Measurements from ENCODE around the gene LRRC61. TPM values are rescaled to one million over a fixed set of nuclear protein-coding genes. Genes with fewer than 3 reads are reported as not detected.
"Not testable (repeated sequence)": the region's sequence is repeated elsewhere in the genome, so short reads cannot be mapped to it uniquely, and the experiment has no call there.

The LRRC61 gene
- total and polyA plus RNA-seq, 2 experiments from 2014 or later = 30.0 to 34.0 TPM

GRCh38 chr7:150295027-150295426 lies 28.1 kb upstream of the LRRC61 start:
- not testable (repeated sequence) for H3K4me3 ChIP-seq; H3K9me3 ChIP-seq (ENCODE audit: low read depth); H3K4me1 ChIP-seq (ENCODE audit: low read depth); H3K27me3 ChIP-seq; DNase-seq (ENCODE audit: low read depth in 1 of 2, low spot score in 1 of 2); H3K36me3 ChIP-seq; H3K27ac ChIP-seq

DNA sequence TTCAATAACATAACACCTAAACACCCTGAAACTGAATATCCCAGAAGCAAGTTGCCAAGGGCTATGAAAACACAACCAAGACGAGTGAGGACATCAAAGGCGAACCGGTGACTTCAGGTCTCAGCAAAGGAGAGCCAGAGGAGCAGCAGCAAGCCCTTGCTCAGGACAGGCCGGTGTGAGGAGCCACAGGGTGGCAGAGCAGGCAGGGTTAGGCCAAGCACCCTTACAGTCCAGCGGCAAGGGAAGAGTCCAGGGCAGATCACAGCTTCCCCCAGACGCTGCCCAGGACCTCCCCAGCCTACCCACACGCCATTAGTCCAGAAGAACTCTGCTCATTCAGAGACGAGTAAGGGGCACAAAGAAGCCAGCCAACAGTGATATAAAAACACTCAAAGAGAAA lies 27.5 kb upstream of the LRRC61 start:
- H3K27ac ChIP-seq; H3K4me1 ChIP-seq (ENCODE audit: low read depth); H3K27me3 ChIP-seq; H3K9me3 ChIP-seq (ENCODE audit: low read depth); H3K4me3 ChIP-seq; DNase-seq (ENCODE audit: low read depth in 1 of 2, low spot score in 1 of 2); H3K36me3 ChIP-seq: not testable (repeated sequence)

DNA sequence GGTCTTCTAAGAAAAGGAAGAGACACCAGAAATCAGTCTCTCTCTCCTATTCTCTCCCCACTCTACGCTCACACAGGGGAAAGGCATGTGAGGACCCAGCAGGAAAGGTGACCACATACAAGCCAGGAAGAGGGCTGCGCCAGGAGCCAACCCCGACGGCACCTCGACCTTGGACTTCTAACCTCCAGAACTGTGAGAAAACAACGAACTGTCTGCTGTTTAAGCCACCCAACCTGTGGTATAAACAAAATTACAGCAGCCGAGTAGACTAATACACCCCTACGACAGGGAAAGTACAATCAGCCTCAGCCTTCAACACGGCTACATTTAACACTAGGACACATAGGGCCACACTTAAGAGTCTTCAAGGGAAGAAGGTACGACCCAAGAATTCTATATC lies 26.4 kb upstream of the LRRC61 start:
- H3K9me3 ChIP-seq (ENCODE audit: low read depth); H3K27me3 ChIP-seq; H3K4me3 ChIP-seq; H3K4me1 ChIP-seq (ENCODE audit: low read depth); H3K36me3 ChIP-seq; H3K27ac ChIP-seq; DNase-seq (ENCODE audit: low read depth in 1 of 2, low spot score in 1 of 2): not testable (repeated sequence)

- H3K4me3 ChIP-seq; DNase-seq (ENCODE audit: low read depth in 1 of 2, low spot score in 1 of 2); H3K4me1 ChIP-seq (ENCODE audit: low read depth); H3K27ac ChIP-seq; H3K9me3 ChIP-seq (ENCODE audit: low read depth); H3K27me3 ChIP-seq; H3K36me3 ChIP-seq: not testable (repeated sequence)
These were observed 25.2 kb upstream of the LRRC61 start for GRCh38 chr7:150297978-150298377.

DNA sequence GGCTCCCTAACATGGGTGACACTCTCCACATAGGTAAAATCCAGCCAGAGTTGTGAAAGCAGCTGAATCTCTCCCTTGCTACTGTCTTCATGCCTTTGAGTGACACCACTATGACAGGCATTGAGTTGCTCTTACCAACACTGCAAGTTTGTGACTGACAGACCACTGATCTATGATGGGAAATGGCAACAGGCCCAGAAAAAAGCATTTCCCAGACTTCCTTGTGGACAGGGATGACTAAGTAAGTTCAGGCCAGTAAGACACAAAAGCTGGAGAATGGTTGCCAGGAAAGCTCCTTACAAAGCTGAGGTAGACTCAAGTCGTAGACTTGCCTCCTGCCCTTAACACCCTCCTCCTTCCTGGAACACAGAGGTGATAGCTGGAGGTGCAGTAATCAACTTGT lies 20.2 kb upstream of the LRRC61 start:
- DNase-seq (ENCODE audit: low read depth in 1 of 2, low spot score in 1 of 2) = peak in 1 of 2 donors; percentile 53
- not testable (repeated sequence) for H3K27ac ChIP-seq; H3K9me3 ChIP-seq (ENCODE audit: low read depth); H3K36me3 ChIP-seq; H3K4me1 ChIP-seq (ENCODE audit: low read depth); H3K27me3 ChIP-seq; H3K4me3 ChIP-seq

- DNase-seq (ENCODE audit: low read depth in 1 of 2, low spot score in 1 of 2); H3K36me3 ChIP-seq; H3K4me1 ChIP-seq (ENCODE audit: low read depth); H3K27me3 ChIP-seq; H3K27ac ChIP-seq; H3K9me3 ChIP-seq (ENCODE audit: low read depth); H3K4me3 ChIP-seq: not testable (repeated sequence)
These were observed 18.5 kb upstream of the LRRC61 start for GRCh38 chr7:150304499-150305258.

GRCh38 chr7:150305259-150305902 lies 17.8 kb upstream of the LRRC61 start:
- not testable (repeated sequence) for DNase-seq (ENCODE audit: low read depth in 1 of 2, low spot score in 1 of 2); H3K4me3 ChIP-seq; H3K27me3 ChIP-seq; H3K4me1 ChIP-seq (ENCODE audit: low read depth); H3K27ac ChIP-seq; H3K9me3 ChIP-seq (ENCODE audit: low read depth); H3K36me3 ChIP-seq

DNA sequence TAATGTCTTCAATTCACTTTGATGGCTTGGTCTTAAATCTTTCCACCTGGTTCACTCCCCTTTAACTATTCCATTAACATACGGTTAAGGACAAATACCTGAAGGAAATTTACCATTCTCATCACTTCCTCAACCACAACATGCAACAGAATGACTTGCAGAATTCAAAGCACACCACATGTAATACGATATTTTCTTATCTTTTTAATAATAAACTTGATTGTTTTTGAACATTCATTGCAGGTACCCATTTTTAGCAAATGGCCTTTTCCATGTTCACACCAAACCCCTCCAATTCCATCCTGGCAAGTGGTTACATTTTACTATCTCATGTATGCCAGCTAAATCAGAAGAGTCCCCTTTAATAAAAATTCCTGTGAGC lies 17.3 kb upstream of the LRRC61 start:
- not testable (repeated sequence) for H3K27ac ChIP-seq; H3K9me3 ChIP-seq (ENCODE audit: low read depth); H3K4me3 ChIP-seq; H3K36me3 ChIP-seq; DNase-seq (ENCODE audit: low read depth in 1 of 2, low spot score in 1 of 2); H3K4me1 ChIP-seq (ENCODE audit: low read depth); H3K27me3 ChIP-seq

DNA sequence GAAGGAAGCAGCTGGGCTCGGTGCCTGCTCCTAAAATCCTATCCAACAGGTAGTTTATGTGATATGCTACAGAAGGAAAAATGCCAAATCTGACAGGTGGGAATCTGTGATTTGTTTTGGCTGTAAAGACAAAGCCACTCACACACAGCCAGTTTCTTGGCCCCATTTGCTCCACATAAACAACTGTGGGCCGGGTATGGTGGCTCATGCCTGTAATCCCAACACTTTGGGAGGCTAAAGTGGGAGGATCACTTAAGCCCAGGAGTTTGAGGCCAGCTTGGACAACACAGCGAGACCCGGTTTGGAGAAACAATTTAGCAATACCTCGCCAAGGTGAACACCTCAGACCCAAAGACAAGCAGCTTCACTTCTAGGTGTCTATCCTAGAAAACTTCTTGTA lies 16.8 kb upstream of the LRRC61 start:
- not testable (repeated sequence) for H3K27me3 ChIP-seq; DNase-seq (ENCODE audit: low read depth in 1 of 2, low spot score in 1 of 2); H3K4me3 ChIP-seq; H3K36me3 ChIP-seq; H3K4me1 ChIP-seq (ENCODE audit: low read depth); H3K27ac ChIP-seq; H3K9me3 ChIP-seq (ENCODE audit: low read depth)

DNA sequence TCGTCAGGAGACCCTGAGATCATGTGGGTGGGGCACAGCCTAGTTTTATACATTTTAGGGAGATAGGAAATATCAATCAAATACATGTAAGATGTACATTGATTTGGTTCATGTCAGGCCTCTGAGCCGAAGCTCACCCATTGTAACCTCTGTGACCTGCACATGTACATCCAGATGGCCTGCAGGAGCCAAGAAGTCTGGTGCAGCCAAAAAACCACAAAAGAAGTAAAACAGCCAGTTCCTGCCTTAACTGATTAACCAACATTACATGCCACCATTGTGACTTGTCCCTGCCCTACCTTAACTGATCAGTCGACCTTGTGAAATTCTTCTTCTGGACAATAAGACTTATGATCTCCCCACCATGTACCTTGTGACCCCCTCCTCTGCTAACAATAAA lies 16.0 kb upstream of the LRRC61 start:
- H3K4me3 ChIP-seq = no peak overlapping the region
- no peaks in the 10 kb centered on the region for H3K9me3 ChIP-seq (ENCODE audit: low read depth)
- no peaks in the 10 kb centered on the region for H3K36me3 ChIP-seq
- TF ChIP-seq, protein P1, sequence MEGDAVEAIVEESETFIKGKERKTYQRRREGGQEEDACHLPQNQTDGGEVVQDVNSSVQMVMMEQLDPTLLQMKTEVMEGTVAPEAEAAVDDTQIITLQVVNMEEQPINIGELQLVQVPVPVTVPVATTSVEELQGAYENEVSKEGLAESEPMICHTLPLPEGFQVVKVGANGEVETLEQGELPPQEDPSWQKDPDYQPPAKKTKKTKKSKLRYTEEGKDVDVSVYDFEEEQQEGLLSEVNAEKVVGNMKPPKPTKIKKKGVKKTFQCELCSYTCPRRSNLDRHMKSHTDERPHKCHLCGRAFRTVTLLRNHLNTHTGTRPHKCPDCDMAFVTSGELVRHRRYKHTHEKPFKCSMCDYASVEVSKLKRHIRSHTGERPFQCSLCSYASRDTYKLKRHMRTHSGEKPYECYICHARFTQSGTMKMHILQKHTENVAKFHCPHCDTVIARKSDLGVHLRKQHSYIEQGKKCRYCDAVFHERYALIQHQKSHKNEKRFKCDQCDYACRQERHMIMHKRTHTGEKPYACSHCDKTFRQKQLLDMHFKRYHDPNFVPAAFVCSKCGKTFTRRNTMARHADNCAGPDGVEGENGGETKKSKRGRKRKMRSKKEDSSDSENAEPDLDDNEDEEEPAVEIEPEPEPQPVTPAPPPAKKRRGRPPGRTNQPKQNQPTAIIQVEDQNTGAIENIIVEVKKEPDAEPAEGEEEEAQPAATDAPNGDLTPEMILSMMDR (IDR thresholded peaks at IDR 0.05; ENCODE audit: low read depth, low read length) = no peak
- H3K27me3 ChIP-seq = no peaks in the 10 kb centered on the region
- no peak for DNase-seq (ENCODE audit: low read depth in 1 of 2, low spot score in 1 of 2)
- H3K27ac ChIP-seq = no peak overlapping the region
- no peaks in the 10 kb centered on the region for H3K4me1 ChIP-seq (ENCODE audit: low read depth)

Data from cardiac muscle cell (in vitro differentiated cells and primary cell).